ENCODE results near the gene KDM4C.

The KDM4C gene

GRCh38 chr9:7143645-7144200 is 385.9 kb downstream of the KDM4C start:
- DNase-seq (ENCODE audit: low read depth) = no peak

- DNase-seq (ENCODE audit: low read depth) = no peak
Measured at GRCh38 chr9:7144265-7145046, 386.7 kb downstream of the KDM4C start.

- no peak for DNase-seq (ENCODE audit: low read depth)
Measured at GRCh38 chr9:7145361-7146069, 387.7 kb downstream of the KDM4C start.

GRCh38 chr9:7146582-7146981 is 388.8 kb downstream of the KDM4C start:
- DNase-seq (ENCODE audit: low read depth) = peak; percentile 4

- no peak for DNase-seq (ENCODE audit: low read depth)
Measured at GRCh38 chr9:7147121-7148090, 389.6 kb downstream of the KDM4C start.

- no peak for DNase-seq (ENCODE audit: low read depth)
Measured at GRCh38 chr9:7148243-7148765, 390.5 kb downstream of the KDM4C start.

GRCh38 chr9:7149258-7149657 is 391.5 kb downstream of the KDM4C start:
- DNase-seq (ENCODE audit: low read depth) = no peak

- DNase-seq (ENCODE audit: low read depth) = no peak
Measured at GRCh38 chr9:7150153-7150890, 392.5 kb downstream of the KDM4C start.

- no peak for DNase-seq (ENCODE audit: low read depth)
Measured at GRCh38 chr9:7153134-7153533, 395.4 kb downstream of the KDM4C start.

- DNase-seq (ENCODE audit: low read depth) = peak; percentile 81
Measured at GRCh38 chr9:7153566-7153965, 395.8 kb downstream of the KDM4C start.

- no peak for DNase-seq (ENCODE audit: low read depth)
Measured at GRCh38 chr9:7154003-7154619, 396.3 kb downstream of the KDM4C start.

GRCh38 chr9:7154650-7155049 is 396.9 kb downstream of the KDM4C start:
- no peak for DNase-seq (ENCODE audit: low read depth)

- DNase-seq (ENCODE audit: low read depth) = no peak
Measured at GRCh38 chr9:7161469-7161868, 403.7 kb downstream of the KDM4C start.

- DNase-seq (ENCODE audit: low read depth) = no peak
Measured at GRCh38 chr9:7163932-7164331, 406.2 kb downstream of the KDM4C start.

- no peak for DNase-seq (ENCODE audit: low read depth)
Measured at GRCh38 chr9:7164440-7165330, 406.9 kb downstream of the KDM4C start.

GRCh38 chr9:7165331-7165975 is 407.7 kb downstream of the KDM4C start:
- DNase-seq (ENCODE audit: low read depth) = no peak

- DNase-seq (ENCODE audit: low read depth) = peak; percentile 21
Measured at GRCh38 chr9:7166074-7166473, 408.3 kb downstream of the KDM4C start.

- DNase-seq (ENCODE audit: low read depth) = no peak
Measured at GRCh38 chr9:7169717-7170389, 412.1 kb downstream of the KDM4C start.

Data from amniotic epithelial cell (primary cell).